Osteocyte (in vitro differentiated cells): ENCODE results near the gene QPRT. TPM values are rescaled to one million over a fixed set of nuclear protein-coding genes. Genes with fewer than 3 reads are reported as not detected.
"Not testable (repeated sequence)": the region's sequence is repeated elsewhere in the genome, so short reads cannot be mapped to it uniquely, and the experiment has no call there.

Experiments
- DNase-seq: peaks from one replicate; pipeline ENCODE4 v3.0.0; 2021; ENCODE audit warnings: mixed read lengths; ENCODE audit not compliant: unreplicated experiment; ENCODE audit errors: extremely low spot score
- H3K27ac Mint-ChIP-seq: one replicate; pipeline ENCODE4 v1.8.0; 2021; ENCODE audit warnings: mild to moderate bottlenecking, mixed read lengths; ENCODE audit not compliant: unreplicated experiment
- H3K27me3 Mint-ChIP-seq: one replicate; pipeline ENCODE4 v1.8.0; 2021; ENCODE audit warnings: mixed read lengths; ENCODE audit not compliant: unreplicated experiment
- H3K36me3 Mint-ChIP-seq: one replicate; pipeline ENCODE4 v1.8.0; 2021; ENCODE audit warnings: mixed read lengths; ENCODE audit not compliant: unreplicated experiment
- H3K4me1 Mint-ChIP-seq: one replicate; pipeline ENCODE4 v1.8.0; 2021; ENCODE audit warnings: mixed read lengths; ENCODE audit not compliant: unreplicated experiment
- H3K4me3 Mint-ChIP-seq: one replicate; pipeline ENCODE4 v1.8.0; 2021; ENCODE audit warnings: mild to moderate bottlenecking, moderate library complexity, mixed read lengths; ENCODE audit not compliant: unreplicated experiment
- H3K9me3 Mint-ChIP-seq: one replicate; pipeline ENCODE4 v1.8.0; 2021; ENCODE audit warnings: mixed read lengths; ENCODE audit not compliant: unreplicated experiment
- CTCF ChIP-seq: fragments of 200-600 bp; sonication (generic); IDR thresholded peaks from 2 replicates; pipeline ENCODE4 v1.5.0; 2021; ENCODE audit warnings: antibody characterized with exemption, mild to moderate bottlenecking, moderate library complexity
- total RNA-seq: library from RNA; stranded (reverse); gene quantifications from 2 replicates; pipeline ENCODE4 v1.2.1, GENCODE V29; 2021

QPRT gene
- total RNA-seq, 1 donor from 2014 or later = 23.5 TPM

DNA sequence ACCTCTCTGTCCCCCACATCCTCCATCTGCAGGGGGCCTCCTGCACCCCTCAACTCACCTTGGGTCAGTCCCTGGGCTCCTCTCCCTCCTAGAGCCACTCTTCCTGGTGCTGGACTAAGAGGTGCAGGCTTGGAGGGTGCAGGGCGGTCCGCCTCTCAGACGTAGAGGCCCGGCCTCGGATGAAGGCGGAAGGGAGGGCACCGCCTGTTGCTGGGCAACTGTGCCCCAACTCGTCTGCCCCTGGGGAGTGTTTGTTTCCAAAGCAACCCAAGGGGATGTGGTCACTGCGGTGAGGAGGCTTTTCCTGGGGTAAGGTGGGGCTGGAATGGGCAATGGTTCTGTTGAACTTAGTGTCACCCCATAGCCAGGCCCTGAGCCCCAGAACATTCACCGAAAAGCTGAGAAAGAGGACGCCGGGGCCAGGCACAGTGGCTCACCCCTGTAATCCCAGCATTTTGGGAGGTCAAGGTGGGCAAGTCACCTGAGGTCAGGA, 66.9 kb downstream of the QPRT start, which contains the start of gene C16orf54:
Gene C16orf54, minus strand, starts transcription at position 138 of the 493 bp plus-strand sequence. CDS start 1,039 bp downstream, outside the sequence.
- H3K36me3 Mint-ChIP-seq = no peaks in the 10 kb centered on the region

DNA sequence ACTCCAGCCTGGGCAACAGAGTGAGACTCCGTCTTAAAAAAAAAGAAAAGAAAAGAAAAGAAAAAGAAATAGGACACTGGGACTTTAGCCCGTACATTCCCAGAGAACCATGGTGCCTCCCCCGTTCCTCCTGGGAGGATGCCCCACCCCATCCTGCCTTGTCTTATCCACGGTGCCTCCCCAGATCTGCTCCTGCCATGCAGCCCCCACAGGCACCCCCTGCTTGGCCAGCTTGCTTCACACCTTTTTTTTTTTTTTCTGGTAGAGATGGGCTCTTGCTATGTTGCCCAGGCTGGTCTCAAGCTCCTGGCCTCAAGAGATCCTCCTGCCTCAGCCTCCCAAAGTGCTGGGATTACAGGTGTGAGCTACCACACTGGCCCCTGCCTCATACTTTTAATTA, 67.5 kb downstream of the QPRT start:
- H3K27ac Mint-ChIP-seq, H3K4me1 Mint-ChIP-seq, H3K4me3 Mint-ChIP-seq, H3K36me3 Mint-ChIP-seq, DNase-seq, H3K27me3 Mint-ChIP-seq, H3K9me3 Mint-ChIP-seq: not testable (repeated sequence)

More for the DNA sequence above, 66.9 kb downstream of the QPRT start, which contains the start of gene C16orf54:
- Mint-ChIP-seq H3K4me1 (no peaks in the 10 kb centered on the region), H3K27ac (no peak within 1 kb of the TSS), H3K27me3 (peaks cover 14% of the 10 kb centered on the region), H3K9me3 (no peaks in the 10 kb centered on the region), H3K4me3 (no peak within 1 kb of the TSS)
- TF ChIP-seq CTCF = no peak
- DNase-seq = no peak

Other genes with a start within 250 kb of the QPRT start
- gene BOLA2, start 224.8 kb upstream of the QPRT start, total RNA-seq = 3.9 and 4.3 TPM in 2 replicates
- gene SLX1B, start 224.6 kb upstream of the QPRT start, total RNA-seq = 16.1 and 28.5 TPM in 2 replicates
- gene SULT1A4, start 219.3 kb upstream of the QPRT start, total RNA-seq = 0.78 and 0.86 TPM in 2 replicates
- 55.1 and 70.4 TPM in 2 replicates for gene NPIPB12, start 172.8 kb upstream of the QPRT start, total RNA-seq
- not detected in 2 replicates for gene SPN, start 15.9 kb upstream of the QPRT start, total RNA-seq
- gene C16orf54, start 66.8 kb downstream of the QPRT start, total RNA-seq = not detected in 2 replicates
- not detected in 2 replicates for gene ZG16, start 99.1 kb downstream of the QPRT start, total RNA-seq
- 20.0 and 23.0 TPM in 2 replicates for gene KIF22, start 111.6 kb downstream of the QPRT start, total RNA-seq
- 304 and 305 TPM in 2 replicates for gene MAZ, start 127.3 kb downstream of the QPRT start, total RNA-seq
- 8.8 and 13.4 TPM in 2 replicates for gene PRRT2, start 133.0 kb downstream of the QPRT start, total RNA-seq
- gene PAGR1, start 137.0 kb downstream of the QPRT start, total RNA-seq = 26.4 and 29.1 TPM in 2 replicates
- 150 and 157 TPM in 2 replicates for gene MVP, start 141.3 kb downstream of the QPRT start, total RNA-seq
- 104 and 108 TPM in 2 replicates for gene CDIPT, start 184.0 kb downstream of the QPRT start, total RNA-seq
- gene SEZ6L2, start 220.4 kb downstream of the QPRT start, total RNA-seq = 17.6 and 19.3 TPM in 2 replicates
- gene ASPHD1, start 221.3 kb downstream of the QPRT start, total RNA-seq = 1.0 and 1.2 TPM in 2 replicates
- 20.5 and 22.3 TPM in 2 replicates for gene KCTD13, start 247.0 kb downstream of the QPRT start, total RNA-seq